Epithelial cell of prostate (primary cell): Measurements from ENCODE around the gene ICAM5.
"Not testable (repeated sequence)": the region's sequence is repeated elsewhere in the genome, so short reads cannot be mapped to it uniquely, and the experiment has no call there.

Experiments
- DNase-seq: peaks from one replicate; pipeline ENCODE4 v3.0.0-alpha.2; 2011; ENCODE audit warnings: low read depth, low spot score
- H3K27ac ChIP-seq: fragments of 450-650 bp; 2 replicates; pipeline ENCODE4 v1.5.1; 2017; ENCODE audit warnings: mild to moderate bottlenecking

Gene ICAM5

GRCh38 chr19:10335352-10335985 is 45.7 kb downstream of the ICAM5 start:
- DNase-seq = no peak

GRCh38 chr19:10336725-10337124 is 47.0 kb downstream of the ICAM5 start:
- not testable (repeated sequence) for H3K27ac ChIP-seq, DNase-seq

More at GRCh38 chr19:10335352-10335985, 45.7 kb downstream of the ICAM5 start:
- no peak overlapping the region for H3K27ac ChIP-seq

- no peak for DNase-seq
- H3K27ac ChIP-seq = no peak overlapping the region
Observed at GRCh38 chr19:10338940-10339339, 49.2 kb downstream of the ICAM5 start.

- no peak for DNase-seq
Observed at GRCh38 chr19:10339380-10339960, 49.7 kb downstream of the ICAM5 start, which contains the start of gene ICAM3. TSS of gene ICAM3 (minus strand) at chr19:10339624. CDS start at chr19:10339614, 10 bp downstream.

GRCh38 chr19:10339977-10340376 is 50.2 kb downstream of the ICAM5 start:
- no peak for DNase-seq
- H3K27ac ChIP-seq = no peak overlapping the region

More at GRCh38 chr19:10339380-10339960, 49.7 kb downstream of the ICAM5 start, which contains the start of gene ICAM3:
- no peak within 1 kb of the TSS for H3K27ac ChIP-seq

GRCh38 chr19:10343495-10343894 is 53.7 kb downstream of the ICAM5 start:
- no peak for DNase-seq
- H3K27ac ChIP-seq = no peak overlapping the region

- DNase-seq = no peak
- H3K27ac ChIP-seq = no peak overlapping the region
Observed at GRCh38 chr19:10344780-10345179, 55.0 kb downstream of the ICAM5 start.
